ENCODE measurements around the gene BAIAP3.
"Not testable (repeated sequence)": the region's sequence is repeated elsewhere in the genome, so short reads cannot be mapped to it uniquely, and the experiment has no call there.

Gene BAIAP3, protein sequence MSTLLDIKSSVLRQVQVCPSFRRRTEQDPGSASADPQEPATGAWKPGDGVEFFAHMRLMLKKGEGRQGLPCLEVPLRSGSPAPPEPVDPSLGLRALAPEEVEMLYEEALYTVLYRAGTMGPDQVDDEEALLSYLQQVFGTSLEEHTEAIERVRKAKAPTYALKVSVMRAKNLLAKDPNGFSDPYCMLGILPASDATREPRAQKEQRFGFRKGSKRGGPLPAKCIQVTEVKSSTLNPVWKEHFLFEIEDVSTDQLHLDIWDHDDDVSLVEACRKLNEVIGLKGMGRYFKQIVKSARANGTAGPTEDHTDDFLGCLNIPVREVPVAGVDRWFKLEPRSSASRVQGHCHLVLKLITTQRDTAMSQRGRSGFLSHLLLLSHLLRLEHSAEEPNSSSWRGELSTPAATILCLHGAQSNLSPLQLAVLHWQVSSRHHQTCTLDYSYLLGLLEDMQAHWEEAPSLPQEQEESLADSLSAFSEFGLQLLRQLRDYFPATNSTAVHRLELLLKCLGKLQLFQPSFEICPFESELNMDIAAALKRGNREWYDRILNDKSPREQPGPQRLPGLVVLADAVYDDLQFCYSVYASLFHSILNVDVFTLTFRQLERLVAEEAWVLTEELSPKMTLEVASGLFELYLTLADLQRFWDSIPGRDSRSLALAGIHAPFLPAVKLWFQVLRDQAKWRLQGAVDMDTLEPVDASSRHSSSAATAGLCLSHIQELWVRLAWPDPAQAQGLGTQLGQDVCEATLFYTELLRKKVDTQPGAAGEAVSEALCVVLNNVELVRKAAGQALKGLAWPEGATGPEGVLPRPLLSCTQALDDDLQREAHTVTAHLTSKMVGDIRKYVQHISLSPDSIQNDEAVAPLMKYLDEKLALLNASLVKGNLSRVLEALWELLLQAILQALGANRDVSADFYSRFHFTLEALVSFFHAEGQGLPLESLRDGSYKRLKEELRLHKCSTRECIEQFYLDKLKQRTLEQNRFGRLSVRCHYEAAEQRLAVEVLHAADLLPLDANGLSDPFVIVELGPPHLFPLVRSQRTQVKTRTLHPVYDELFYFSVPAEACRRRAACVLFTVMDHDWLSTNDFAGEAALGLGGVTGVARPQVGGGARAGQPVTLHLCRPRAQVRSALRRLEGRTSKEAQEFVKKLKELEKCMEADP

DNA sequence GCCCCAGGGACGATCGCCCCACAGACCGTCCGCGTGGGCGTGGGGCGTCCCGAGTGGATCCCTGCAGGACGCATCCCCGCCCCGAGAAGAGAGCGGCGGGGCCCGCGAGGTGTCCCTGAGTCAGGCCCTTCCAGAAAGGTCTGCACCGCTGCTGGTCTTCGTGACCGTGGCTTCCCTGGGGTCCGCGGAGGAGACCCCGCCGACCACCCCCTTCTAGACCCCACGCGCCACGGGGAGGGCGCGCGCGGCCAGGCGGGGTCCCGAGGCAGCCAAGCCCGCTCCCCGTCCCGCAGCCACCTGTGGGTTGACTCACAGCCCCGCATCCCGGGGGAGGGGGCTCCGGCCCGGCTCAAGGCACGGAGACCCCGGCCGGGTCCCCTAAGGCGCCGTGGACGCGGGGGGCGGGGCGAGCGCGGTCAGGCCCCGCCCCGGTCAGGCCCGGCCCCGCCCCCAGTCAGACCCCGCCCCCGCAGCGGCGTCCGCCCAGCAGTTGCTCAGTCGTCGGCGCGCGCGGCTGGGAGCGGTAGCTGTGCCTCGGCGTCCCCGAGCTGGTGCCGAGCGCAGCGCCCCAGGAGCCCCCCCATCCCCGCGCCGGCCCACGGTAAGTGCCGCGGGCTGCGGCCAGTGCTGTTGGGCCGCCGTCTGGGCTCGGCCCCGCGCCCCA lies at the start of gene BAIAP3:
Gene BAIAP3 (plus strand): TSS at position 497 of the 664 bp plus-strand sequence. CDS start 4,905 bp downstream, outside the sequence.
- peak; percentile 45 for DNase-seq (ENCODE audit: low spot score)

GRCh38 chr16:1283996-1284616 lies 49.3 kb upstream of the BAIAP3 start:
- no peak for DNase-seq (ENCODE audit: low spot score)

DNA sequence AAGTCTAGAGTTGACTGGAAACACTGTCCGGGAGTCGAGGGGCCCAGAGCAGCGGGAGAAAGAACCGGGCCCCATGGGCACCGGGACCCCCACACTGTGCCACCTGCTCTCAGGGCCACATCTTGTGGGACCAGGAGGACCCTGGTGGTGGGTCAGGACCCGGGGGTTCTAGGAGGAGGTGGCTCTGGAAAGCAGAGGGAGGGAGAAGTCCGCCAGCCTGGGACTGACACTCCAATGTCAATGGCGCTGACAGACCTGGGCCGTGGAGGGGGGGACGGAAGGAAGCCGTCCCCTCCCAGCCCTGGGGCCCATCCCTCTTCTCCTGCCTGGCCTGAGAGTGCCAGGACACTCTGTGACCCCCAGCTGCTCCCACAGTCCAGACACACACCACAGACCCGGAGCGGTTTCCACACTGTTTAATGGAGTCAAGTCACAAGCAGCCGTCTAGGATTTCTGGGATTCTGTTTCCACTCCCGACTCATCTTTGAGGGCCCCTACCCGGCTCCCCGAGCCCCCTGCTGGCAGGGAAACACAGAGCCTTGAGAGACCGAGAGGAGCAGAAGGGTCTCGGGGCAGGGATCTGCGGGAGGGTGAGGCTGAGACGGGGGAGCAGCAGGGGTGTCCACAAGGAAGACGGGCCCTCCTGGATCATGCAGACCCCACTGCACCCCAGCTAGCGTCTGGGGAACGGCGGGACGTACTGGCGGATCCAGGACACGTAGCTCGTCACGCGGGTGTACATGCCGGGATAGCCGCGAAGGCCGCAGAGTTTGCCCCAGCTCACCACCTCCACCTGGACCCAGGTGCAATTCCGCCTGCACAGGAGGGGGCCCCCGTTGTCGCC lies 47.6 kb upstream of the BAIAP3 start:
- DNase-seq (ENCODE audit: low spot score) = no peak

DNA sequence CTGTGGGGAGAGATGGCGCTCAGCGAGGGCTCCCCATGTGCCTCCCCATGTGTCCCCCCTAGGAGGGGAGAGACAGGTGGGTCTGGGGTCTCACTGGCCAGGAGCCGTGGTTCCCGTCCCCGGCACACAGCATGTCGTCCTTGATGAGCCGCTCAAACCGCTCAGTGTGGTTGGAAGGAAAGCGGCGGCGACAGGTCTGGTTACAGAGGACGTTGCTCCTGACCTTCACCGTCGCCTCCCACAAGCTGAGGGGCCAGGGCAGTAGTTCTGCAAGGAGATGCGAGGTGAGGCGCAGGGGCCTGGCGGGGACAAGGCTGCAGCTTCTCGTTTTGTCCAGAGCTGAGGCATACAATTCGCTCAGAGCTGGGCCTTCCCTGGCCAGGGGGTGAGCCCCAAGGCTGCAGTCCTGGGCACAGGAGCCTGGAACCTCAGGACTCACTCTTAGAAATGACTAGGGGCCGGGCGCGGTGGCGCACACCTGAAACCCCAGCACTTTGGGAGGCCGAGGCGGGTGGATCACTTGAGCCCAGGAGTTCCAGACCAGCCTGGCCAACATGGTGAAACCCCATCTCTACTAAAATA lies 46.8 kb upstream of the BAIAP3 start:
- DNase-seq (ENCODE audit: low spot score) = no peak

DNA sequence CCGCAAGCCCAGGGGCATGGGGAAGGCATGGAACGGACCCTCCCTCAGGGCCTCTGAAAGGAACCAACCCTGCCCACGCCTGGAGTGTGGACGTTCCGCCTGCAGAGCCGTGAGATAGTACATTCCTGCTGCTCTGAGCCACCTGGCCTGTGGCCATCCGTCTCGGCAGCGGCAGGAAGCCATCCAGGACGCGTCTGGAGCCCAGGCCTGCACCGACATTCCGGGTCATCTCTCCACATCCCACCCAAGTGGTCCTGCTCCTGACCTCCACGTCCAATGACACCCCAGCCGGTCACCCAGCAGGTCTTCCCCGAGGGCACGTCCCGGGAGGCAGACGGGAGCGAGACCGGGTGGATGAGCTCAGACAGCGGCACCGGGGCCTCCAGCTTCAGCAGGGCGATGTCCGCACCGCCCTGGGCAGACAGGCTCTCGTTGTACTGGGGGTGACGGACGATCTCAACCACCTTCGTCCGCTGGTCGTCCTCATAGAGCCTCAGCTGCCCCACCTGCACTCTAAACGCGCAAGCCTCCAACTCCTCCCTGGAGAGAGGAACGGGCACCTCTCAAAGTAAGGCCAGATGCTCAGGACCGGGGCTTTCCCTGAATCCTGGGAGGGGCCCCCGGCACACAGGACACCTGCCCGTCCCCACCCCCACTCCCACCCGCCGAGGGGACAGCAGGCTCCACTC lies 45.3 kb upstream of the BAIAP3 start:
- DNase-seq (ENCODE audit: low spot score) = no peak

GRCh38 chr16:1288813-1289476 lies 44.5 kb upstream of the BAIAP3 start:
- no peak for DNase-seq (ENCODE audit: low spot score)

DNA sequence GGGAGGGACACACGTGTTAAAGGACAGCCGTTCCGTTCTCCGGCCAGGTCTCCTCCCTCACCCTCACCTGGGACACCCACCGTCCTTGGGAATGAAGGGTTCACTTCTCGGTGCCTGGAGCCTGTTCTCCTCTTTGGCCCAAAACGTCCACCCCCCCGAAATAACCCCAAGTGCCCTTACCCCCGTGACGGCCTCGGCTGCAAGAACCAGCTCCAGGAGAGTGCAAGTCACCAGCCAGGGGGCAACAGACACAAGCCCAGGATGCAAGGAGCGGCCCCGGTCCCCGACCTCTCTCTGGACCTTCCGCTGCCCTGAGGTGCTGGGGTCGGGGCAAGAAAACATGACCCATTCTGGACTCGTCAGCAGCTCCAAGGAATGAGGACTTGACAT lies 44.0 kb upstream of the BAIAP3 start:
- no peak for DNase-seq (ENCODE audit: low spot score)

DNA sequence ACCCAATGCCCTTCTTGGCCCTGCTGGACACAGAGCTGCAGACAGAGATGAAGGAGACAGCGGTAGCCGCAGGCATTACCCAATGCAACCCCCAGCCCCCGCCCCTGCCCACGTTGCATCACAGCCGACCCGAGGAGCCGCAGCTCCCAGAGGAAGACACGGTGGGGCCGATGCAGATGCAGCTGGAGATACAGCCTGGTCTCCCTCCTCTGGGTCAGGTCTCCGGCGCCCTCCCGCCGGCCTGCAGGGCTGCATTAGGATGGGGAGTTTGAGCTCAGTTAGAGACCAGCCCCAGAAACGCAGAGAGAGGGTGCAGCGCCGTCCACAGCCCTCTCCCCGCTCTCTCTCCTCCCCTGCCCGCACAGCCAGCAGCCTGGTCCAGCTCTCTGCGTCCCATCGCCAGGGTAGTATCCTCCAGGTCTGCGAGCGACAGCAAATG lies 43.4 kb upstream of the BAIAP3 start:
- DNase-seq (ENCODE audit: low spot score) = no peak

DNA sequence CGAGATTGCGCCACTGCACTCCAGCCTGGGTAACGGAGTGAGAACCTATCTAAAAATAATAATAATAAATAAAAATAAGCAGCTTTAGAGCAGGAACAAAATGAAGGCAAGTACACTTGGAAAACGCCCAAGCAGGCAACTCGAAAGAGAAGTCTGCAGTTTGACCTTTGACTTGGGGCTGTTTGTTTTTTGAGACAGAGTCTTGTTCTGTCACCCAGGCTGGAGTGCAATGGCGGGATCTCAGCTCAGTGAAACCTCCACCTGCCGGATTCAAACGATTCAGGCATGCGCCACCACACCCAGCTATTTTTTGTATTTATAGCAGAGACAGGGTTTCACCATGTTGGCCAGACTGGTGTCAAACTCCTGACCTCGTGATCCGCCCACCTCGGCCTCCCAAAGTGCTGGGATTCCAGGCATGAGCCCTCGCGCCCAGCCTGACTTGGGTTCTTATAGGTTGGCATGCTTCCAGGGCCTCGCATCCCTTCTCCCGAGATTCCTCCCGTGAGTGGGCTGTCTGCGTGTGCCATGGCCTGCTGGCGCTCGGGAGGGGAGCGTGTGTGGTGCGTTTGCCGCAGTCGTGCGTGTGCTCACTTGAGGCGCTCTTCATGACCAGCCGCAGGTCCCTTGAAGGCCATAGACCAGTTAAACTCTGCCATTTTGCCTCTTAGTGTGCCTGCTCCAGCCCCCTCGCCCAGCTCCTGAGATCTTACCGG lies 42.4 kb upstream of the BAIAP3 start:
- no peak for DNase-seq (ENCODE audit: low spot score)

DNA sequence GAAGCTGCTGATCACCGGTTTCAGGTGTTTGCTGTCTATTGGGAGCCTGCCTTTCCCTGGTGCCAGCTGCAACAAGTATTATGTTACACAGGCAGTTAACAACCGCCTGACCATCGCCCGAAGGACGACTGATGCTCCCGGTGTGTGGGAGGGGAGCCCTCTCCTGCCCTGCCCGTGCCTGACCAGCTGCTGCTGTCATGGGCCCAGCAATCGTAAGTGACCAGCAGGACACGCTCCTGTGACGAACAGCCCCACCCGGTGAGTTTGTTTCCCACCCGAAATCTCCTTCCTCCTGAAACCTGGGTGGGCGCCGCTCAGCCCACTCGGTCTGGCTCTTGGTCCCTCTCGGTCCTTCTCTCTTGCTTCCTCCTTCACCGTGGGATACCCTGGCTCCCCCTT lies 41.9 kb upstream of the BAIAP3 start:
- DNase-seq (ENCODE audit: low spot score) = no peak

DNA sequence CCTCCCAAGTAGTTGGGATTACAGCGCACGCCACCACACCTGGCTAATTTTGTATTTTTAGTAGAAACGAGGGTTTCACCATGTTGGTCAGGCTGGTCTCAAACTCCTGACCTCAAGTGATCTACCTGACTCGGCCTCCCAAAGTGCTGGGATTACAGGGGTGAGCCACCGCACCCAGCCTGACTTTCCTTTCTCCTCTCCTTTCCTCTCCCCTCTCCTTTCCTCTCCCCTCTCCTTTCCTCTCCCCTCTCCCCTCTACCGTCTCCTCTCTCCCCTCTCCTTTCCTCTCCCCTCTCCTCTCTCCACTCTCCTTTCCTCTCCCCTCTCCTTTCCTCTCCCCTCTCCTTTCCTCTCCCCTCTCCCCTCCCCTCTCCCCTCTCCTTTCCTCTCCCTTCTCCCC lies 41.2 kb upstream of the BAIAP3 start:
- DNase-seq (ENCODE audit: low spot score) = not testable (repeated sequence)

DNA sequence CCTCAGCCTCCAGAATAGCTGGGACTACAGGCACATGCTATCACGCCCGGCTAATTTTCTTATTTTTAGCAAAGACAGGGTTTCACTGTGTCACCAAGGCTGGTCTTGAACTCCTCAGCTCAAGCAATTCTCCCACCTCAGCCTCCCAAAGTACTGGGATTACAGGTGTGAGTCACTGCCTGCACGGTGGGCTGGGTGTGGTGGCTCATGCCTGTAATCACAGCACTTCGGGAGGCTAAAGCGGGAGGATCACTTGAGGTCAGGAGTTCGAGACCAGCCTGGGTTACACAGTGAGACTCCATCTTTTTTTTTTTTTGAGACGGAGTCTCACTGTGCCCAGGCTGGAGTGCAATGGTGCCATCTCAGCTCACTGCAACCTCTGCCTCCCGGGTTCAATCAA lies 40.6 kb upstream of the BAIAP3 start:
- DNase-seq (ENCODE audit: low spot score) = not testable (repeated sequence)

GRCh38 chr16:1293921-1294656 lies 39.4 kb upstream of the BAIAP3 start:
- peak; percentile 63 for DNase-seq (ENCODE audit: low spot score)

GRCh38 chr16:1295465-1295864 lies 38.0 kb upstream of the BAIAP3 start:
- no peak for DNase-seq (ENCODE audit: low spot score)

GRCh38 chr16:1296688-1297017 lies 36.8 kb upstream of the BAIAP3 start:
- not testable (repeated sequence) for DNase-seq (ENCODE audit: low spot score)

GRCh38 chr16:1297018-1297696 lies 36.3 kb upstream of the BAIAP3 start:
- no peak for DNase-seq (ENCODE audit: low spot score)

- no peak for DNase-seq (ENCODE audit: low spot score)
Measured at GRCh38 chr16:1298406-1298805, 35.0 kb upstream of the BAIAP3 start.

Measured in NAMALWA (cell line).